Measurements from ENCODE around the gene PLEKHS1.
"Not testable (repeated sequence)": the region's sequence is repeated elsewhere in the genome, so short reads cannot be mapped to it uniquely, and the experiment has no call there.

PLEKHS1 gene

DNA sequence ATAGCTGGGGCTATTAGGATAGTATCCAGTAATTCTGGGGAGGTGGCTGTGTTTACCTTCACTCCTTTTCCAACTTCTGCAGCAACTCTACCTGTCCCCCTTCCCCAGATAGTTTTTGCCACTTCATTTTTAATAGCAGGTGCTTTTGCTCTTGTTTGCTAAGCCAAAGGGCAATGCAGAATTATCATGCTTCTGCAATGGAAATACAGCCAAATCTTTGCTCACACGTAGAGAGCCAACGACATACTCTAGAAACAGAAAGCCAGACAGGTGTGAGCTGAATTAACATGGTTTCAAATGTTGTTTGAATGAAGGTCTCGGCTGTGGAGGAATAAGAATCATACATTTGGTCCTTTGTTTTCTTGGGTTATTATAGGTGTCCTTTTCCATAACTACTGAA lies 14.4 kb downstream of the PLEKHS1 start:
- in situ Hi-C loops (cut with HindIII; ENCODE audit: low pct_ligation_motif_present, low sequenced_read_pairs): no loop called here

DNA sequence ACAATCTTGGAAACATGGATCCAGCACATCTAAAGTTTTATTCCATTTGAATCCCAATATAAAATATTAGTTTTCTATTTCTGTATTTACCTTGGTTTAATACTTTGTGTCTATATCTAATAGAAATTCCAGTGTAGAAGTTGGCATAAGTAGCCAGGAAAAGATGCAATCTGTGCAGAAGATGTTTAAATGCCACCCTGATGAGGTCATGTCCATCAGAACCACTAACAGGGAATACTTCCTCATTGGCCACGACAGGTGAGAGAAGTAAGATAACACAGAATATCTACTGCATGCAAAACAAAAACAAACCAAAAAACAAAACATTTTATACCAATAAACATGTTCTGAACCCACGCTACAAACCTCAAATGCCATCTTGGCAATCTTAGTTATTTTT lies 15.7 kb downstream of the PLEKHS1 start:
- Histone ChIP-seq H3K27ac (no peak overlapping the region), H3K27me3 (replicated peaks) (peaks cover 6% of the 10 kb centered on the region), H3K4me3 (ENCODE audit: low read depth, low read length) (no peak overlapping the region), H3K36me3 (replicated peaks) (no peaks in the 10 kb centered on the region)
- TF ChIP-seq, protein P1, sequence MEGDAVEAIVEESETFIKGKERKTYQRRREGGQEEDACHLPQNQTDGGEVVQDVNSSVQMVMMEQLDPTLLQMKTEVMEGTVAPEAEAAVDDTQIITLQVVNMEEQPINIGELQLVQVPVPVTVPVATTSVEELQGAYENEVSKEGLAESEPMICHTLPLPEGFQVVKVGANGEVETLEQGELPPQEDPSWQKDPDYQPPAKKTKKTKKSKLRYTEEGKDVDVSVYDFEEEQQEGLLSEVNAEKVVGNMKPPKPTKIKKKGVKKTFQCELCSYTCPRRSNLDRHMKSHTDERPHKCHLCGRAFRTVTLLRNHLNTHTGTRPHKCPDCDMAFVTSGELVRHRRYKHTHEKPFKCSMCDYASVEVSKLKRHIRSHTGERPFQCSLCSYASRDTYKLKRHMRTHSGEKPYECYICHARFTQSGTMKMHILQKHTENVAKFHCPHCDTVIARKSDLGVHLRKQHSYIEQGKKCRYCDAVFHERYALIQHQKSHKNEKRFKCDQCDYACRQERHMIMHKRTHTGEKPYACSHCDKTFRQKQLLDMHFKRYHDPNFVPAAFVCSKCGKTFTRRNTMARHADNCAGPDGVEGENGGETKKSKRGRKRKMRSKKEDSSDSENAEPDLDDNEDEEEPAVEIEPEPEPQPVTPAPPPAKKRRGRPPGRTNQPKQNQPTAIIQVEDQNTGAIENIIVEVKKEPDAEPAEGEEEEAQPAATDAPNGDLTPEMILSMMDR (IDR thresholded peaks at IDR 0.05; ENCODE audit: low read depth, low read length, missing control alignments): no peak
- in situ Hi-C loops (cut with HindIII; ENCODE audit: low pct_ligation_motif_present, low sequenced_read_pairs): no loop called here
- no peak for DNase-seq

More for the DNA sequence above, 14.4 kb downstream of the PLEKHS1 start:
- Histone ChIP-seq H3K27me3 (replicated peaks) (peaks cover 6% of the 10 kb centered on the region), H3K4me3 (ENCODE audit: low read depth, low read length) (no peak overlapping the region), H3K27ac (no peak overlapping the region), H3K36me3 (replicated peaks) (no peaks in the 10 kb centered on the region)
- DNase-seq: no peak
- TF ChIP-seq, protein P1 (IDR thresholded peaks at IDR 0.05; ENCODE audit: low read depth, low read length, missing control alignments): no peak

DNA sequence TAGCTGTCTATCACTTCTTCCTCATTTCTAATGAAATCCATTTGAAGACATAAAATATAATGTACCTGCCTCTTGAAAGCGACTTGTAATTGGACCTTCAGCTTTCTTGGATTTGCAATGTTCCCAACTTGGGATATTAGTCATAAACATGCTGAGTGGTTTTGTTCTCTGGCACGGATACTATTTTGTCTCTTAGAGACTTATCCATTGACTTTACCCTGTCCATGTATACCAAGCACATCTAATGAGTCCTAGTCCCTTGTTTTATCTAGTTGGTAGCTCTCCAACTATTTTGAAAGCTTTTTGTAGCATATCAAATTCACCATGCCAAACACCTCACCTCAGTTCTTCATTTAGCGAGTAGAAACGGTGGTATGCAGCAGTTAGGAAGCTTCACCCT lies 18.9 kb downstream of the PLEKHS1 start:
- in situ Hi-C loops (cut with HindIII; ENCODE audit: low pct_ligation_motif_present, low sequenced_read_pairs): no loop called here
- Histone ChIP-seq H3K27me3 (replicated peaks) (peaks cover 6% of the 10 kb centered on the region), H3K27ac (no peak overlapping the region), H3K4me3 (ENCODE audit: low read depth, low read length) (no peak overlapping the region), H3K36me3 (replicated peaks) (no peaks in the 10 kb centered on the region)
- DNase-seq: no peak
- TF ChIP-seq, protein P1 (IDR thresholded peaks at IDR 0.05; ENCODE audit: low read depth, low read length, missing control alignments): no peak

DNA sequence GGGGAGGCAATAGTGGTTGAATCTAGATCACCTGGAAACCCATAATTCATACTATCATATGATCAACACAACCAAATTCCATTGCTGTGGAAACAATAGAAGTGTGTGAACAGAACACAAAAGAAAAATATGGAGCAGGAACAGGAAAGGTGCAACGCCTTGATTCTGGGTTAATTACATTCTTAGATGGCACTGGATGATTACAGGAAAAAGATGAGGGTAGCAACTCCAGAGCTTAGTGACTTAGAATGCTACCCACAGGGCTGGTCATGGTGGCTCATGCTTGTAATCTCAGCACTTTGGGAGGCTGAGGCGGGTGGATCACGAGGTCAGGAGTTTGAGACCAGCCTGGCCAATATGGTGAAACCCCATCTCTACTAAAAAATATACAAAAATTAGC lies 19.6 kb downstream of the PLEKHS1 start:
- DNase-seq; H3K27ac ChIP-seq; H3K36me3 ChIP-seq (replicated peaks); H3K4me3 ChIP-seq (ENCODE audit: low read depth, low read length); H3K27me3 ChIP-seq (replicated peaks); in situ Hi-C loops (cut with HindIII; ENCODE audit: low pct_ligation_motif_present, low sequenced_read_pairs): not testable (repeated sequence)

DNA sequence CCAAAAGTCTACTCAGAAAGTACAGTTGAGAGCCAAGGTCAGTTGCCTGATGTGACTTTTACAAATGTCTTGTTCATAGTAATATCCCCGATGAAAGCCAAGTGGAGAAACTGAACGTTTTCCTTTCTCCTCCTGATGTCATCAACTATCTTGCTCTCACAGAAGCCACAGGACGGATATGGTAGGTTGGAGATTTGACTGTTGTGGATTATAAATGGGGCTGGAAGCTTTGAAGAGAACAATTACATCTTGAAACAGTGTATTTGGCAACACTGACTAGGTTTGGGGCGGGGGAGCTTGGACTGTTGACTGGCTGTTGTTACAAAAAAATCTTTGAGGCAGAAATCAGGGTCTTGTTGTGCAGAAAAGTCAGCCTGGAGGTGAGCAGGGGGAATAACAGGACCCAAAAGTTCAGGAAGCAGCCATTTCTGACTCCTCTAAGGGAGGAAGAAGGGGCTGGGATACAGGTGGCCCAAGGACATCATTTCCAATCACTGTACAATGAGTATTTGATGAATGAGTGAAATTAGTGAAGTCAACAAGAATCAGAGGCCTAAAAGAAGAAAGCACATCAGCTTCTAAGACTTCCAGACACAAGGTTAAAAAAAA lies 24.3 kb downstream of the PLEKHS1 start:
- no peak for DNase-seq
- Histone ChIP-seq H3K4me3 (ENCODE audit: low read depth, low read length) (no peak overlapping the region), H3K27me3 (replicated peaks) (no peaks in the 10 kb centered on the region), H3K27ac (no peak overlapping the region), H3K36me3 (replicated peaks) (no peaks in the 10 kb centered on the region)
- TF ChIP-seq, protein P1 (IDR thresholded peaks at IDR 0.05; ENCODE audit: low read depth, low read length, missing control alignments): peak; percentile 19
- in situ Hi-C loops (cut with HindIII; ENCODE audit: low pct_ligation_motif_present, low sequenced_read_pairs): loop anchor here (25.0 kb wide), 1 partner anchor 337 kb away; no protein-coding TSS in a partner anchor

DNA sequence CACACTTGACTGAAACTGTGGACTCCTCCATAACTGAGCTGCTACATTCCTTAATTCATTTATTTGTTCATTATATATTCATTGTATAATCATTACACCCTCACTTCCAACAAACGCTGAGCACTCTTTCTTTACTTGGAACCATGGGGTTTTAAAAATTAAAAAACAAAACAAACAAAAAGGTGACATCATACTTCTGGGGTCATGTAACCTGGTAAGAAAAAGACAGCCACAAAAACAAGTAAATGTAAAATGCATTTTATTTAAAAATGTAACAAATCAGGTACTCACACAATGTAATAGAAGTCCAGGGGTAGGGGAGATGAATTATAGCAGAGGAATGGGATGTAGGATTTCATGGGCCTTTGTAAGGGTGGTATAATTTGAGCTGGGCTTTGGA lies 25.1 kb downstream of the PLEKHS1 start:
- no peaks in the 10 kb centered on the region for H3K36me3 ChIP-seq (replicated peaks)
- H3K27ac ChIP-seq: no peak overlapping the region
- TF ChIP-seq, protein P1 (IDR thresholded peaks at IDR 0.05; ENCODE audit: low read depth, low read length, missing control alignments): no peak
- no peak overlapping the region for H3K4me3 ChIP-seq (ENCODE audit: low read depth, low read length)
- in situ Hi-C loops (cut with HindIII; ENCODE audit: low pct_ligation_motif_present, low sequenced_read_pairs): loop anchor here (25.0 kb wide), 1 partner anchor 336 kb away; no protein-coding TSS in a partner anchor
- no peak for DNase-seq
- H3K27me3 ChIP-seq (replicated peaks): no peaks in the 10 kb centered on the region

All from brain microvascular endothelial cell (primary cell).